SK-N-SH (cell line): Measurements from ENCODE around the gene TAGLN2. TPM values are rescaled to one million over a fixed set of nuclear protein-coding genes. Genes with fewer than 3 reads are reported as not detected.

Experiments used
- CTCF ChIA-PET: fragments of 300-600, 350-600 bp; formaldehyde crosslinking; extraction: SDS; loops from one replicate; lab custom pipeline; 2021; lab: Yijun Ruan, JAX
- POLR2A ChIA-PET: fragments of 350-600 bp; sonication (Branson Sonifier 250); formaldehyde crosslinking; extraction: SDS; loops from one replicate; lab custom pipeline; 2020; ENCODE audit warnings: antibody characterized with exemption, inconsistent platforms; lab: Yijun Ruan, JAX
- DNase-seq: peaks from one replicate; pipeline ENCODE4 v3.0.0; 2012
- H2AFZ ChIP-seq: fragments of 200-600 bp; sonication (generic); 2 replicates; pipeline ENCODE4 v1.8.1; 2016; ENCODE audit warnings: antibody characterized with exemption, mild to moderate bottlenecking, low read depth
- H3F3A ChIP-seq: fragments of 200-600 bp; sonication (generic); replicated peaks from 2 replicates; pipeline ENCODE3; 2016; ENCODE audit warnings: antibody characterized with exemption, mild to moderate bottlenecking; ENCODE audit not compliant: insufficient read depth
- H3K27ac ChIP-seq, 2 experiments: fragments of 200-500 bp in 1 of 2; fragments of 200-600 bp in 1 of 2; sonication (Bioruptor generic) in 1 of 2; sonication (generic), shearing (Covaris generic) in 1 of 2; 2 replicates each; pipeline versions ENCODE4 v1.5.1 to v1.6.1; 2014 to 2016; ENCODE audit warnings: low read depth in 2 of 2, inconsistent platforms in 1 of 2, low read length in 1 of 2, mild to moderate bottlenecking in 1 of 2, mixed read lengths in 1 of 2
- H3K27me3 ChIP-seq: fragments of 200-600 bp; sonication (generic), shearing (Covaris generic); 2 replicates; pipeline ENCODE4 v1.6.1; 2016; ENCODE audit warnings: mixed run types; ENCODE audit not compliant: insufficient read depth
- H3K36me3 ChIP-seq, 2 experiments: fragments of 200-500 bp in 1 of 2; fragments of 200-600 bp in 1 of 2; sonication (Bioruptor generic) in 1 of 2; sonication (generic) in 1 of 2; replicated peaks in 1 of 2; 2 replicates each; pipeline versions ENCODE3 to v1.5.1; 2014 to 2016; ENCODE audit warnings: low read length in 1 of 2, mild to moderate bottlenecking in 1 of 2; ENCODE audit not compliant: insufficient read depth in 2 of 2, control insufficient read depth in 1 of 2
- H3K4me1 ChIP-seq, 2 experiments: fragments of 200-500 bp in 1 of 2; fragments of 200-600 bp in 1 of 2; sonication (Bioruptor generic) in 1 of 2; sonication (generic), shearing (Covaris generic) in 1 of 2; 2 replicates each; pipeline versions ENCODE4 v1.5.1 to v1.6.1; 2014 to 2016; ENCODE audit warnings: low read depth in 1 of 2, low read length in 1 of 2, mixed run types in 1 of 2; ENCODE audit not compliant: insufficient read depth in 2 of 2, control insufficient read depth in 1 of 2
- H3K4me2 ChIP-seq: fragments of 200-600 bp; sonication (generic), shearing (Covaris generic); 2 replicates; pipeline ENCODE4 v1.6.1; 2017; ENCODE audit warnings: mixed run types
- H3K4me3 ChIP-seq, 2 experiments: fragments of 200-500 bp in 1 of 2; fragments of 200-600 bp in 1 of 2; sonication (Bioruptor generic) in 1 of 2; sonication (generic), shearing (Covaris generic) in 1 of 2; 2 replicates each; pipeline versions ENCODE4 v1.5.1 to v1.8.1; 2014 to 2016; ENCODE audit warnings: low read depth in 2 of 2, inconsistent platforms in 1 of 2, low read length in 1 of 2, mild to moderate bottlenecking in 1 of 2, mixed read lengths in 1 of 2, moderate library complexity in 1 of 2
- H3K79me2 ChIP-seq: fragments of 200-600 bp; sonication (generic); 2 replicates; pipeline ENCODE4 v1.8.1; 2017; ENCODE audit warnings: mild to moderate bottlenecking; ENCODE audit not compliant: insufficient read depth
- H3K9ac ChIP-seq: fragments of 200-600 bp; sonication (generic); 2 replicates; pipeline ENCODE4 v1.6.1; 2017; ENCODE audit warnings: mixed run types
- H3K9me2 ChIP-seq: fragments of 200-600 bp; sonication (generic); 2 replicates; pipeline ENCODE4 v1.6.1; 2017; ENCODE audit warnings: mixed run types
- H3K9me3 ChIP-seq: fragments of 200-600 bp; sonication (generic); 2 replicates; pipeline ENCODE4 v1.6.1; 2017; ENCODE audit warnings: mixed run types, mild to moderate bottlenecking, moderate library complexity
- H4K20me1 ChIP-seq: fragments of 200-600 bp; sonication (generic); 2 replicates; pipeline ENCODE4 v1.6.1; 2017; ENCODE audit warnings: mild to moderate bottlenecking, mixed run types; ENCODE audit not compliant: insufficient read depth
- CHD2 ChIP-seq: fragments of 150-350 bp; IDR thresholded peaks from 2 replicates; pipeline ENCODE4 v1.6.1; 2018; ENCODE audit warnings: low read length; ENCODE audit not compliant: partially characterized antibody
- ELF1 ChIP-seq: IDR thresholded peaks from 2 replicates; pipeline ENCODE4 v1.4.0; 2012
- EP300 ChIP-seq, 2 experiments: IDR thresholded peaks; 2 replicates each; pipeline versions ENCODE4 v1.4.0 to v1.6.1; 2012; ENCODE audit warnings: borderline replicate concordance in 1 of 2, low read depth in 1 of 2, low read length in 1 of 2
- FOSL2 ChIP-seq: IDR thresholded peaks from 2 replicates; pipeline ENCODE4 v1.4.0; 2012; ENCODE audit warnings: low read depth, mild to moderate bottlenecking, moderate library complexity, borderline replicate concordance
- GABPA ChIP-seq: IDR thresholded peaks from 2 replicates; pipeline ENCODE4 v1.4.0; 2012; ENCODE audit warnings: low read depth, mild to moderate bottlenecking
- JUND ChIP-seq: IDR thresholded peaks from 2 replicates; pipeline ENCODE4 v1.4.0; 2012
- MAX ChIP-seq: IDR thresholded peaks from 2 replicates; pipeline ENCODE4 v1.4.0; 2012; ENCODE audit warnings: low read depth
- MEF2A ChIP-seq: IDR thresholded peaks from 2 replicates; pipeline ENCODE4 v1.4.0; 2012; ENCODE audit warnings: low read depth, borderline replicate concordance
- MXI1 ChIP-seq: IDR thresholded peaks from 2 replicates; pipeline ENCODE4 v1.6.1; 2012; ENCODE audit warnings: mild to moderate bottlenecking, low read depth, low read length, improper control_type of control experiment
- NRF1 ChIP-seq: IDR thresholded peaks from 2 replicates; pipeline ENCODE4 v1.6.1; 2012; ENCODE audit warnings: low read depth, mild to moderate bottlenecking, low read length
- PBX3 ChIP-seq: IDR thresholded peaks from 2 replicates; pipeline ENCODE4; 2012
- RAD21 ChIP-seq: IDR thresholded peaks from 2 replicates; pipeline ENCODE4 v1.6.1; 2012; ENCODE audit warnings: mild to moderate bottlenecking, low read length
- RCOR1 ChIP-seq: fragments of 150-350 bp; IDR thresholded peaks from 2 replicates; pipeline ENCODE4 v1.6.1; 2017; ENCODE audit warnings: antibody characterized with exemption, low read length
- REST ChIP-seq: IDR thresholded peaks from 2 replicates; pipeline ENCODE4 v1.6.1; 2012; ENCODE audit warnings: mild to moderate bottlenecking, low read depth, low read length, moderate library complexity
- RFX5 ChIP-seq: IDR thresholded peaks from 2 replicates; pipeline ENCODE4 v1.6.1; 2012; ENCODE audit warnings: mild to moderate bottlenecking, improper control_type of control experiment, low read length
- RXRA ChIP-seq: IDR thresholded peaks from 2 replicates; pipeline ENCODE4 v1.4.0; 2012; ENCODE audit warnings: low read depth, mild to moderate bottlenecking, borderline replicate concordance
- SIN3A ChIP-seq: IDR thresholded peaks from 2 replicates; pipeline ENCODE4 v1.6.1; 2012; ENCODE audit warnings: low read depth, mild to moderate bottlenecking, low read length, moderate library complexity, borderline replicate concordance
- SMC3 ChIP-seq: IDR thresholded peaks from 2 replicates; pipeline ENCODE4 v1.6.1; 2012; ENCODE audit warnings: low read depth, low read length, improper control_type of control experiment
- TAF1 ChIP-seq: IDR thresholded peaks from 2 replicates; pipeline ENCODE4 v1.6.1; 2012; ENCODE audit warnings: low read depth, mild to moderate bottlenecking, low read length, moderate library complexity, borderline replicate concordance
- TEAD4 ChIP-seq: IDR thresholded peaks from 2 replicates; pipeline ENCODE4 v1.4.0; 2012; ENCODE audit warnings: mild to moderate bottlenecking, borderline replicate concordance; ENCODE audit not compliant: insufficient read depth
- YY1 ChIP-seq: IDR thresholded peaks from 2 replicates; pipeline ENCODE4 v1.4.0; 2012; ENCODE audit warnings: low read depth, mild to moderate bottlenecking
- WGBS: methylation state at CpG from one replicate; pipeline ENCODE4 v1.1.6; 2017; ENCODE audit warnings: low lambda C conversion rate; 5-methylcytosine and 5-hydroxymethylcytosine counted together
- polyA plus RNA-seq, 3 experiments: library from polyadenylated mRNA; depleted of rRNA; stranded (reverse); fragments of >200 nt; gene quantifications; 2 replicates each; pipeline ENCODE4 v1.2.3, GENCODE V29; 2012

Gene TAGLN2
- polyA plus RNA-seq, 1 of the 3 experiments (the other 2 are of a cell fraction): 646 TPM

GRCh38 chr1:159873530-159874143 is 51.7 kb downstream of the TAGLN2 start (continued):
- TF ChIP-seq SMC3: no peak
- TF ChIP-seq, all 33 proteins: peak for 0

- Histone ChIP-seq H3K27me3 (no peaks in the 10 kb centered on the region), H4K20me1 (no peaks in the 10 kb centered on the region), H3K9me2 (no peaks in the 10 kb centered on the region), H3K4me2 (no peak overlapping the region), H3K36me3 (no peaks in the 10 kb centered on the region), H3K27ac (no peak overlapping the region), H3K9me3 (no peaks in the 10 kb centered on the region), H2AFZ (no peak overlapping the region), H3K79me2 (no peaks in the 10 kb centered on the region), H3F3A (no peaks in the 10 kb centered on the region), H3K9ac (no peak overlapping the region), H3K4me1 (peaks cover 5 to 9% of the 10 kb centered on the region in 2 experiments; a peak in 1 of 4 replicates), H3K4me3 (no peak overlapping the region)
- 87% methylated on average over 15 of the region's 15 CpGs for WGBS
- CTCF ChIA-PET: interaction anchor here (2.4 to 7.1 kb wide), 3 partner anchors 19 to 135 kb away, joined by 6 to 46 read pairs (median 15); no protein-coding TSS in a partner anchor
- POLR2A ChIA-PET: no interaction called here
- no peak for DNase-seq
- TF ChIP-seq TAF1 (no peak), FOSL2 (no peak), MAX (no peak), REST (no peak), JUND (no peak), GABPA (no peak)
Measured at GRCh38 chr1:159872891-159873290, 52.4 kb downstream of the TAGLN2 start.

- no peak for DNase-seq
- Histone ChIP-seq H3K4me2 (no peak overlapping the region), H3K9ac (no peak overlapping the region), H4K20me1 (no peaks in the 10 kb centered on the region), H3K4me1 (peaks cover 5 to 13% of the 10 kb centered on the region in 2 experiments; a peak in 1 of 4 replicates), H3K27me3 (no peaks in the 10 kb centered on the region), H3K79me2 (no peaks in the 10 kb centered on the region), H3K36me3 (no peaks in the 10 kb centered on the region), H3K9me2 (no peaks in the 10 kb centered on the region), H3K27ac (no peak overlapping the region), H2AFZ (no peak overlapping the region), H3F3A (no peaks in the 10 kb centered on the region), H3K4me3 (no peak overlapping the region), H3K9me3 (no peaks in the 10 kb centered on the region)
- WGBS: 85% methylated on average over 5 of the region's 5 CpGs
- no peak for TF ChIP-seq RAD21
- no peak for TF ChIP-seq SIN3A
- TF ChIP-seq SMC3: no peak
- no peak for TF ChIP-seq MXI1
- TF ChIP-seq YY1: no peak
- no peak for TF ChIP-seq RFX5
- no peak for TF ChIP-seq ELF1
- no peak for TF ChIP-seq TEAD4
- no peak for TF ChIP-seq NRF1
- no peak for TF ChIP-seq CHD2
- no peak for TF ChIP-seq MEF2A
- no peak for TF ChIP-seq PBX3
- no peak for TF ChIP-seq RXRA
- TF ChIP-seq EP300 (IDR thresholded peaks at IDR 0.05; ENCODE audit: borderline replicate concordance in 1 of 2, low read depth in 1 of 2, low read length in 1 of 2): no peak
- TF ChIP-seq RCOR1: no peak
- POLR2A ChIA-PET: no interaction called here
- CTCF ChIA-PET: interaction anchor here (0.6 to 7.1 kb wide), 6 partner anchors 22 to 137 kb away, joined by 3 to 46 read pairs (median 4); partner anchors contain the start of gene FCRL6
Measured at GRCh38 chr1:159870704-159871103, 54.6 kb downstream of the TAGLN2 start.
